Measurements from ENCODE around the gene LRBA.

The LRBA gene

GRCh38 chr4:150318527-150318926 lies 696.6 kb downstream of the LRBA start:
- DNase-seq (ENCODE audit: low read depth) = no peak
- TF ChIP-seq, protein P1, sequence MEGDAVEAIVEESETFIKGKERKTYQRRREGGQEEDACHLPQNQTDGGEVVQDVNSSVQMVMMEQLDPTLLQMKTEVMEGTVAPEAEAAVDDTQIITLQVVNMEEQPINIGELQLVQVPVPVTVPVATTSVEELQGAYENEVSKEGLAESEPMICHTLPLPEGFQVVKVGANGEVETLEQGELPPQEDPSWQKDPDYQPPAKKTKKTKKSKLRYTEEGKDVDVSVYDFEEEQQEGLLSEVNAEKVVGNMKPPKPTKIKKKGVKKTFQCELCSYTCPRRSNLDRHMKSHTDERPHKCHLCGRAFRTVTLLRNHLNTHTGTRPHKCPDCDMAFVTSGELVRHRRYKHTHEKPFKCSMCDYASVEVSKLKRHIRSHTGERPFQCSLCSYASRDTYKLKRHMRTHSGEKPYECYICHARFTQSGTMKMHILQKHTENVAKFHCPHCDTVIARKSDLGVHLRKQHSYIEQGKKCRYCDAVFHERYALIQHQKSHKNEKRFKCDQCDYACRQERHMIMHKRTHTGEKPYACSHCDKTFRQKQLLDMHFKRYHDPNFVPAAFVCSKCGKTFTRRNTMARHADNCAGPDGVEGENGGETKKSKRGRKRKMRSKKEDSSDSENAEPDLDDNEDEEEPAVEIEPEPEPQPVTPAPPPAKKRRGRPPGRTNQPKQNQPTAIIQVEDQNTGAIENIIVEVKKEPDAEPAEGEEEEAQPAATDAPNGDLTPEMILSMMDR (conservative IDR thresholded peaks at IDR 0.05; ENCODE audit: low read depth, low read length) = no peak
- H3K4me3 ChIP-seq (ENCODE audit: low read depth, low read length) = no peak overlapping the region

DNA sequence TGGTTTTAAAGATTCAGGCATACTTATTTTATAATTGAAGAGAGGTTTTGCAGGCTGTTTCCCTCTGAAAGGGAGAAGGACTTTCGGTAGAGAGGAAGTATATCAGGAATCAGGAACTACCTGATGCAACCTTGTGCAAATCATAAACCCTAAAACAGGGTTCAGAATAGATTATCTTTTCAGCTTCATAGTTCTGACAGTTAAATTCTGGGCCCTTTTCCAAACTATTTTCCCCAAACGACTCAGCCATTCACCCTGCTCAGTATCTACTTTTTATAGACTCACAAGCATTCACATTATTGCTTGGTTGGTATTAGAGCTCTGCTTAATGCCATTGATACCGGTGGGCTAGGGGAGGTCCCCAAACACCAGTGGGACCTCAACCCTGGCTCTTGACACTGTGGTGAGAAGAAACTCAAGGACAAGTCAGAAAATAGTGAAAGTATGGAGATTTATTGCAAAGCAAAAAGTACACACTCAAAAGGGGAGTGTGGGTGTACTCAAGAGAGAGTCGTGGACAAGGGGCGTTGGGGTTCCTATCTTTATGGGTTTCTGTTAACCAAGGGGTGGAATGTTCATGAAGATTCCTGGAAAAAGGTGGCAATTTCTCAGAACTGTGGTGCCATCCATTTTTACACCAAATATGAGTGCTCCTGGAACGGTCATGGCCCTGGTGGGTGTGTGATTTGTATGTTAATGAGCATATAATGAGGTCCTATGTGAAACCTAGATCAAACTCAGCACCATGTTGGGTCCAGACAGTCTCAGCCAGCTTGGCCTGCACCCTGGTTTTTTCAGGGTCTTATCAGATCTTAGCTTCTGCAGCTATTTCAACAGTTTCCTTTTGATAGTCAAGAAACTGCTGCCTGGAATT lies 698.5 kb downstream of the LRBA start:
- no peak overlapping the region for H3K4me3 ChIP-seq (ENCODE audit: low read depth, low read length)
- no peak for DNase-seq (ENCODE audit: low read depth)
- TF ChIP-seq, protein P1 (conservative IDR thresholded peaks at IDR 0.05; ENCODE audit: low read depth, low read length) = no peak

DNA sequence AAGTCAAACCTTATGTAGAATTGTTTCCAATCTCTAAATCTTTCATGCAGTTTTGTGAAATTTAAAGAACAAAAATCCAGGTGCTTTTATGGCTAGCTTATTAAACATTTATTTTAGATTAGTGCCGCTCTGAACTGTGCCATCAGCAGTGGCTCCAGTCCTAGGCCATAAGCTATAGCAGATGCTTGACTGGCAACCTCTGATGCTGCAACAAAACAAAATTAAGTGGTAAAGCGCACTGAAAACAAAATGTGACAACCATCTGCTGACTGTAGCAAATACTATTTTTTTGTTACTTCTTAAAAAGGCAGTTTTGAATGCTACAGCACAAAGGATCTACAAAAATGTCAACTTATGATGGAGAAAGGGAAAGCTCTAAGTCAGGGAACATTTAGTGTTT lies 699.4 kb downstream of the LRBA start:
- TF ChIP-seq, protein P1 (conservative IDR thresholded peaks at IDR 0.05; ENCODE audit: low read depth, low read length) = no peak
- H3K4me3 ChIP-seq (ENCODE audit: low read depth, low read length) = no peak overlapping the region
- DNase-seq (ENCODE audit: low read depth) = no peak

GRCh38 chr4:150315175-150315574 lies 699.9 kb downstream of the LRBA start:
- DNase-seq (ENCODE audit: low read depth) = no peak
- H3K4me3 ChIP-seq (ENCODE audit: low read depth, low read length) = no peak overlapping the region
- TF ChIP-seq, protein P1 (conservative IDR thresholded peaks at IDR 0.05; ENCODE audit: low read depth, low read length) = no peak

DNA sequence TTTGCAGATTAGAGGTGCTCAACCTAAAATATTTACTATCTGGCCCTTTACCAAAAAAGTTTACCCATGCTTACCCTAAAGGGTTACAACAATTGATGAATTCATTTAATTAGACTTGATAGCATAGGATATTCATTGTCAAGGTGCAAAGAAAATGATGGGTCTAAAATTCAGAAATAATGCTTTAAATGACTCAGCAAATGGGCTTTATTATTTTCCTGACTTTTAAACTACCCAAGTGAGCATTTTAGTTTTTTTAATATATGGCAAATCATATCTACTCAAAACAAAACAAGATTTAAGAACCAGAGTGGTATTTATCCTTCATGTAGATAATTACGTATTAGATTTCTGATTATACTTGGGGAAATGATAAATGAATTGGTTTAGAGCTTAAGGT lies 701.1 kb downstream of the LRBA start:
- TF ChIP-seq, protein P1 (conservative IDR thresholded peaks at IDR 0.05; ENCODE audit: low read depth, low read length) = no peak
- DNase-seq (ENCODE audit: low read depth) = no peak
- H3K4me3 ChIP-seq (ENCODE audit: low read depth, low read length) = no peak overlapping the region

DNA sequence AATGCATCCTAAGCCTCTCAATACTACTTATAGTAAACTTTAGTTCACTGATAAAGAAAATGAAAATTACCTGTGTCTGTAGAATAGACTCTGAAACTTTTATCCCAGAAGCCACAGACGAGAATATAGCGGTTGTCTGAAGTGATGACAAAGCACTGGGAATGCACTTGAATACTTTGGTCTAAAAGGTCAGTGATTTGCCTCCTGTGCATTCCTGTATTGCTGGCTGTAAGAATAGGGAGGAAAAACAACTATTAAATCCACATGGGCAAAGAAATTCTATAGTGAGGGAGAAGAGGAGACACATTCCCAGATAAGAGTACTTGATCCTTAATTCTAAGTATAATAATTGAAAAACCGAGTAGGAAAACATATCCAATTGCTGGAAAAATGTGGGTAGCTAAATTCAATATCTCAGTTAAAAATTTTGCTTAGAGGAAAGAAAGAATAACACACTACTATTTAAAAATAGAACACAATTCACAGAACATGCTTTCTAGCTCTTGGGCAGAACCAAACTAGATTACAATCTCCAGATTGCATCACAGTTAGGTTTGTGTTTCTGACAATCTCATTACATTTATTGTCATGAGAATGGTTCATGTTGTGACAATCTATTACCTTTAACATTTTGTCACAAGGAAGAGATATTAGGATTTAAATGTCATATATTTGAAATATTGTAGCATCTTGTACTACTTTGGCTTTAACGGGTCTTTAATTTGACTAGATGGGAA lies 704.8 kb downstream of the LRBA start:
- DNase-seq (ENCODE audit: low read depth) = peak; percentile 83
- no peak overlapping the region for H3K4me3 ChIP-seq (ENCODE audit: low read depth, low read length)
- TF ChIP-seq, protein P1 (conservative IDR thresholded peaks at IDR 0.05; ENCODE audit: low read depth, low read length) = no peak

Data from choroid plexus epithelial cell (primary cell).